Smooth muscle cell (in vitro differentiated cells): Measurements from ENCODE around the gene SEPTIN2. TPM values are rescaled to one million over a fixed set of nuclear protein-coding genes. Genes with fewer than 3 reads are reported as not detected.

Experiments used
- DNase-seq: peaks from one replicate; lab custom pipeline; 2025; ENCODE audit not compliant: unreplicated experiment; lab: John Stamatoyannopoulos, UW
- H2AFZ ChIP-seq: fragments of 200-600 bp; sonication (generic); 2 replicates; pipeline ENCODE4 v1.6.0; 2016; ENCODE audit warnings: antibody characterized with exemption, low read depth, mild to moderate bottlenecking
- H3F3A ChIP-seq: fragments of 200-600 bp; sonication (generic); 2 replicates; pipeline ENCODE4 v1.6.0; 2017; ENCODE audit warnings: antibody characterized with exemption, low read depth
- H3K27ac ChIP-seq: fragments of 200-600 bp; sonication (generic); 2 replicates; pipeline ENCODE4 v1.5.1; 2016; ENCODE audit warnings: low read depth, mild to moderate bottlenecking
- H3K27me3 ChIP-seq: fragments of 200-600 bp; sonication (generic); 2 replicates; pipeline ENCODE4 v1.6.1; 2016; ENCODE audit warnings: low read depth, mild to moderate bottlenecking
- H3K36me3 ChIP-seq: fragments of 200-600 bp; sonication (generic); 2 replicates; pipeline ENCODE4 v1.5.1; 2016; ENCODE audit warnings: low read depth
- H3K4me1 ChIP-seq: fragments of 200-600 bp; sonication (generic); 2 replicates; pipeline ENCODE4 v1.5.1; 2016; ENCODE audit warnings: low read depth
- H3K4me2 ChIP-seq: fragments of 200-600 bp; sonication (generic); 2 replicates; pipeline ENCODE4 v1.6.0; 2016; ENCODE audit warnings: mild to moderate bottlenecking
- H3K4me3 ChIP-seq: fragments of 200-600 bp; sonication (generic); 2 replicates; pipeline ENCODE4 v1.5.1; 2016; ENCODE audit warnings: mild to moderate bottlenecking
- H3K79me2 ChIP-seq: fragments of 200-600 bp; sonication (generic); 2 replicates; pipeline ENCODE4 v1.6.0; 2016; ENCODE audit warnings: low read depth, mild to moderate bottlenecking
- H3K9ac ChIP-seq: fragments of 200-600 bp; sonication (generic); 2 replicates; pipeline ENCODE4 v1.6.0; 2016; ENCODE audit warnings: low read depth
- H3K9me3 ChIP-seq: fragments of 200-600 bp; sonication (generic); replicated peaks from 2 replicates; pipeline ENCODE4 v1.5.1; 2016; ENCODE audit warnings: low read depth
- H4K20me1 ChIP-seq: fragments of 200-600 bp; sonication (generic); 2 replicates; pipeline ENCODE4 v1.6.0; 2016; ENCODE audit warnings: low read depth
- WGBS: methylation state at CpG from one replicate; pipeline ENCODE4 v1.1.7; 2016; ENCODE audit warnings: low lambda C conversion rate; 5-methylcytosine and 5-hydroxymethylcytosine counted together
- polyA plus RNA-seq: library from polyadenylated mRNA; unstranded; fragments of >200 nt; fragmentation: Nextera tagmentation; extraction: Ambion mirVana; gene quantifications from 2 replicates; pipeline ENCODE4 v1.2.1, GENCODE V29; 2016
- total RNA-seq: library from RNA; depleted of rRNA; stranded (reverse); fragments of >200 nt; gene quantifications from 2 replicates; pipeline ENCODE4 v1.2.3, GENCODE V29; 2014
- TF ChIP-seq, protein P1 (sequence below): fragments of 200-600 bp; sonication (generic); IDR thresholded peaks from 2 replicates; pipeline ENCODE4 v1.5.1; 2017; ENCODE audit warnings: borderline replicate concordance, mild to moderate bottlenecking, antibody characterized with exemption; ENCODE audit not compliant: insufficient read depth, poor library complexity, severe bottlenecking

Gene SEPTIN2
- total and polyA plus RNA-seq, 2 experiments from 2014 or later: 344 to 443 TPM

DNA sequence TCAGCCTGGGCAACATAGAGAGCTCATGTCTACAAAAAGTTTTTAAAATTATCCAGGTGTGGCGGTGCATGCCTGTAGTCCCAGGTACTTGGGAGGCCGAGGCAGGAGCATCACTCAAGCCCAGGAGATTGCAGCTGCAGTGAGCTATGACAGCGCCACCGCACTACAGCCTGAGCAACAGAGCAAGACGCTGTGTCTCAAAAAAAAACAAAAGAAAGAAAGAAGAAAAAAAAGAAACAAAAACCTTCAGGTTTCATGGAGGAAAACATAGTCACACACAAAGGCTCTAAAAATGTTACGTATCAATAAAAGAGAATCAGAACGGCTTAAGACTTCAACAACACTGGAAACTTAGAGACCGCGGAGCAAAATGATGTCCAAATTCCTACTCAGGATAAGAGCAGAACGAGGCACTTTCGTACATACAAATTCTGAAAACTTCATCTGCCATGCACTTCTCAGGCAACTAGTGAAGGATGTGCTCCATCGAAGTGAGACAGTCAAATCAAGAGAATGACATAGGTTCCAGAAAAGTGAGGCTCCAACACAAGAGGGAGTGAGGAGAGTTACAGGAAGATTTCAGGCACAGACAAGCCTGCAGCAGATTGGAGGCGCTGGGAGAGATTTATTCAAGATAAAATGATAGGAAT lies 4.7 kb upstream of the SEPTIN2 start:
- Histone ChIP-seq H3K4me1 (peaks cover 8% of the 10 kb centered on the region), H3K27me3 (no peaks in the 10 kb centered on the region), H3K9me3 (no peaks in the 10 kb centered on the region), H4K20me1 (peaks cover 59% of the 10 kb centered on the region), H3K27ac (peak overlapping the region; percentile 99), H3K9ac (peak overlapping the region; percentile 68), H3K36me3 (no peaks in the 10 kb centered on the region), H3K4me2 (no peak overlapping the region), H3K4me3 (no peak overlapping the region), H2AFZ (no peak overlapping the region), H3K79me2 (peaks cover 91% of the 10 kb centered on the region), H3F3A (peaks cover 14% of the 10 kb centered on the region)
- TF ChIP-seq, protein P1, sequence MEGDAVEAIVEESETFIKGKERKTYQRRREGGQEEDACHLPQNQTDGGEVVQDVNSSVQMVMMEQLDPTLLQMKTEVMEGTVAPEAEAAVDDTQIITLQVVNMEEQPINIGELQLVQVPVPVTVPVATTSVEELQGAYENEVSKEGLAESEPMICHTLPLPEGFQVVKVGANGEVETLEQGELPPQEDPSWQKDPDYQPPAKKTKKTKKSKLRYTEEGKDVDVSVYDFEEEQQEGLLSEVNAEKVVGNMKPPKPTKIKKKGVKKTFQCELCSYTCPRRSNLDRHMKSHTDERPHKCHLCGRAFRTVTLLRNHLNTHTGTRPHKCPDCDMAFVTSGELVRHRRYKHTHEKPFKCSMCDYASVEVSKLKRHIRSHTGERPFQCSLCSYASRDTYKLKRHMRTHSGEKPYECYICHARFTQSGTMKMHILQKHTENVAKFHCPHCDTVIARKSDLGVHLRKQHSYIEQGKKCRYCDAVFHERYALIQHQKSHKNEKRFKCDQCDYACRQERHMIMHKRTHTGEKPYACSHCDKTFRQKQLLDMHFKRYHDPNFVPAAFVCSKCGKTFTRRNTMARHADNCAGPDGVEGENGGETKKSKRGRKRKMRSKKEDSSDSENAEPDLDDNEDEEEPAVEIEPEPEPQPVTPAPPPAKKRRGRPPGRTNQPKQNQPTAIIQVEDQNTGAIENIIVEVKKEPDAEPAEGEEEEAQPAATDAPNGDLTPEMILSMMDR: no peak
- no peak for DNase-seq
- 92% methylated on average over 13 of the region's 13 CpGs for WGBS

DNA sequence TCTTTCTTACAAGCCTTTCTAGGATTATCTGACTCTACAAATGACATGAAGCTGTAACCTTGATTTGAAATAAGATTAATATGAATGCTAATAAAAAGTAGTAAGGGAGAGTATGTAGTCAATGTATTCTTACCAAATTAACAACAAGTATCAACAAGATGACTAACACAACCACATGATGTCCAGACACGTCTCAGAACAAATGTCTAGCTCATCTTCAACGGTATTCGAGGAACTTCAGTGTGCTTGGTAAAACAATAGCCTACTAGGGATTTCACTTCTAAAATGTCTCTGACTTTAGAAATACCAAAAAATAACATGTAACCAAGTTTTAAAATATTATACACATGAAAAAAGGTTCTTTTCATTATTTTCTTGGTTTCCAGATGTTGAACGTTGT lies 3.6 kb upstream of the SEPTIN2 start:
- Histone ChIP-seq H3K9ac (peak overlapping the region; percentile 68), H3K27me3 (no peaks in the 10 kb centered on the region), H3K4me2 (peak overlapping the region; percentile 54), H2AFZ (no peak overlapping the region), H3K9me3 (no peaks in the 10 kb centered on the region), H3K79me2 (peaks cover 91% of the 10 kb centered on the region), H3K4me3 (no peak overlapping the region), H4K20me1 (peaks cover 59% of the 10 kb centered on the region), H3F3A (peaks cover 14% of the 10 kb centered on the region), H3K36me3 (no peaks in the 10 kb centered on the region), H3K4me1 (peaks cover 9% of the 10 kb centered on the region), H3K27ac (peak overlapping the region; percentile 99)
- WGBS: 42% methylated on average over 4 of the region's 4 CpGs
- TF ChIP-seq, protein P1: no peak
- DNase-seq: no peak

DNA sequence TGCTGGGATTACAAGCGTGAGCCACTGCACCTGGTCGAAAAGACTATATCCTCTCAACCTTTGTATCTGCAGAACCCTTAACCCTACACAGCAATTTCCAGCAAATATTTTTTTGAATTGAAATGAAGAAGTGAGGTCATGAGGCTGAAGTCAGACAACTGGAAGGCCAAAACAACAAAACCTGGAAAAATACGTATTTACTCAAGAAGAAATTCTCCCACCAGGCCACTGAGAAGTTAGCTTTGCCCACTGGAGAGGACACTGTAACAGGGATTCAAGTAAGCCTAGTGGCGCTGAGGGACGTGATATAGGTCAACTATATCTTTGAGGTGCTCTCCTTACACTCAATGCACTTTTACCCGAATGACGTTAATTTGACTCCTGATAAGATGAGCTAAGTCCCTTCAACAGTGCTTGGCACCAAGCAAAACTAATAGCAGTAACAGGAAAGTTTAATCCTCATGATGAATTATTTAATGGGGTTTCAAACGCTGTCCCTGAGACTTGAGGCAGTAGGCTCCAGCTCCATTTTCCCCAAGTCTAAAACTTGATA lies 2.1 kb upstream of the SEPTIN2 start:
- DNase-seq: no peak
- Histone ChIP-seq H3K9ac (peak overlapping the region; percentile 98), H2AFZ (no peak overlapping the region), H3K27me3 (no peaks in the 10 kb centered on the region), H3K27ac (peak overlapping the region; percentile 99), H3K4me3 (peak overlapping the region; percentile 98), H3F3A (peaks cover 14% of the 10 kb centered on the region), H3K36me3 (no peaks in the 10 kb centered on the region), H3K79me2 (peaks cover 91% of the 10 kb centered on the region), H4K20me1 (peaks cover 59% of the 10 kb centered on the region), H3K4me2 (peak overlapping the region; percentile 87), H3K9me3 (no peaks in the 10 kb centered on the region), H3K4me1 (peaks cover 25% of the 10 kb centered on the region)
- TF ChIP-seq, protein P1: no peak
- 91% methylated on average over 8 of the region's 8 CpGs for WGBS
